HL-60 (cell line): Measurements from ENCODE around the gene EPDR1.

Experiments
- CTCF ChIP-seq: IDR thresholded peaks from one replicate; pipeline ENCODE4 v1.5.1; 2011; ENCODE audit warnings: low read length, control low read depth, inconsistent platforms; ENCODE audit not compliant: insufficient read depth
- POLR2AphosphoS5 ChIP-seq: IDR thresholded peaks from 2 replicates; pipeline ENCODE4 v1.6.1; 2012; ENCODE audit warnings: low read depth
- REST ChIP-seq: IDR thresholded peaks from 2 replicates; pipeline ENCODE4 v1.6.1; 2012; ENCODE audit warnings: low read depth; ENCODE audit not compliant: insufficient replicate concordance

- no peak for TF ChIP-seq CTCF
- TF ChIP-seq POLR2AphosphoS5 = no peak
- TF ChIP-seq REST = no peak
Measured at GRCh38 chr7:37899712-37900247, 20.7 kb upstream of the EPDR1 start.
